Measurements from ENCODE around the gene SNX33. TPM values are rescaled to one million over a fixed set of nuclear protein-coding genes. Genes with fewer than 3 reads are reported as not detected.

The SNX33 gene
- total and polyA plus RNA-seq, 2 of the 13 experiments (the other 11 are each of a cell fraction or from before 2014, with no cell fraction given) = 11.0 to 11.6 TPM

GRCh38 chr15:75663931-75664421 lies 16.3 kb downstream of the SNX33 start (continued):
- TF ChIP-seq HCFC1 (IDR thresholded peaks at IDR 0.05; ENCODE audit: low read depth, low read length) (no peak), ZBTB46 (CRISPR knock-in tag; IDR thresholded peaks at IDR 0.05; ENCODE audit: borderline replicate concordance) (no peak), KDM3A (CRISPR knock-in tag; IDR thresholded peaks at IDR 0.05; ENCODE audit: low read depth) (no peak), REL (CRISPR knock-in tag; conservative IDR thresholded peaks at IDR 0.05) (no peak), KLF6 (CRISPR knock-in tag; IDR thresholded peaks at IDR 0.05) (no peak), ZNF558 (CRISPR knock-in tag; IDR thresholded peaks at IDR 0.05; ENCODE audit: borderline replicate concordance) (no peak), MTA1 (CRISPR knock-in tag; IDR thresholded peaks at IDR 0.05; ENCODE audit: borderline replicate concordance) (peak; percentile 73; the same call in 1 of the 2 replicates), AFF4 (CRISPR knock-in tag; IDR thresholded peaks at IDR 0.05) (no peak), ZNF256 (CRISPR knock-in tag; conservative IDR thresholded peaks at IDR 0.05) (no peak), MLXIP (CRISPR knock-in tag; IDR thresholded peaks at IDR 0.05; ENCODE audit: borderline replicate concordance) (no peak), ZNF496 (CRISPR knock-in tag; IDR thresholded peaks at IDR 0.05; ENCODE audit: insufficient replicate concordance) (no peak), ZFP37 (CRISPR knock-in tag; IDR thresholded peaks at IDR 0.05; ENCODE audit: borderline replicate concordance) (no peak)
